SK-N-SH (cell line): Measurements from ENCODE around the gene PDE11A.

ENCODE experiments used
- ELF1 ChIP-seq: IDR thresholded peaks from 2 replicates; pipeline ENCODE4 v1.4.0; 2012
- JUND ChIP-seq: IDR thresholded peaks from 2 replicates; pipeline ENCODE4 v1.4.0; 2012
- MEF2A ChIP-seq: IDR thresholded peaks from 2 replicates; pipeline ENCODE4 v1.4.0; 2012; ENCODE audit warnings: low read depth, borderline replicate concordance
- POLR2AphosphoS5 ChIP-seq: IDR thresholded peaks from 2 replicates; pipeline ENCODE4 v1.6.1; 2012; ENCODE audit warnings: low read depth, low read length
- SIN3A ChIP-seq: IDR thresholded peaks from 2 replicates; pipeline ENCODE4 v1.6.1; 2012; ENCODE audit warnings: low read depth, mild to moderate bottlenecking, low read length, moderate library complexity, borderline replicate concordance
- YY1 ChIP-seq: IDR thresholded peaks from 2 replicates; pipeline ENCODE4 v1.4.0; 2012; ENCODE audit warnings: low read depth, mild to moderate bottlenecking
- TF ChIP-seq, protein P1 (sequence below): IDR thresholded peaks from 2 replicates; pipeline ENCODE4; 2012
- TF ChIP-seq, protein P2 (sequence below): fragments of 200-600 bp; sonication (generic); IDR thresholded peaks from 2 replicates; pipeline ENCODE4 v1.6.1; 2017; ENCODE audit warnings: antibody characterized with exemption, mild to moderate bottlenecking, moderate library complexity
- TF ChIP-seq, protein P3 (sequence below): fragments of 150-350 bp; IDR thresholded peaks from 2 replicates; pipeline ENCODE4 v1.6.1; 2016; ENCODE audit warnings: mild to moderate bottlenecking, low read depth, low read length

DNA sequence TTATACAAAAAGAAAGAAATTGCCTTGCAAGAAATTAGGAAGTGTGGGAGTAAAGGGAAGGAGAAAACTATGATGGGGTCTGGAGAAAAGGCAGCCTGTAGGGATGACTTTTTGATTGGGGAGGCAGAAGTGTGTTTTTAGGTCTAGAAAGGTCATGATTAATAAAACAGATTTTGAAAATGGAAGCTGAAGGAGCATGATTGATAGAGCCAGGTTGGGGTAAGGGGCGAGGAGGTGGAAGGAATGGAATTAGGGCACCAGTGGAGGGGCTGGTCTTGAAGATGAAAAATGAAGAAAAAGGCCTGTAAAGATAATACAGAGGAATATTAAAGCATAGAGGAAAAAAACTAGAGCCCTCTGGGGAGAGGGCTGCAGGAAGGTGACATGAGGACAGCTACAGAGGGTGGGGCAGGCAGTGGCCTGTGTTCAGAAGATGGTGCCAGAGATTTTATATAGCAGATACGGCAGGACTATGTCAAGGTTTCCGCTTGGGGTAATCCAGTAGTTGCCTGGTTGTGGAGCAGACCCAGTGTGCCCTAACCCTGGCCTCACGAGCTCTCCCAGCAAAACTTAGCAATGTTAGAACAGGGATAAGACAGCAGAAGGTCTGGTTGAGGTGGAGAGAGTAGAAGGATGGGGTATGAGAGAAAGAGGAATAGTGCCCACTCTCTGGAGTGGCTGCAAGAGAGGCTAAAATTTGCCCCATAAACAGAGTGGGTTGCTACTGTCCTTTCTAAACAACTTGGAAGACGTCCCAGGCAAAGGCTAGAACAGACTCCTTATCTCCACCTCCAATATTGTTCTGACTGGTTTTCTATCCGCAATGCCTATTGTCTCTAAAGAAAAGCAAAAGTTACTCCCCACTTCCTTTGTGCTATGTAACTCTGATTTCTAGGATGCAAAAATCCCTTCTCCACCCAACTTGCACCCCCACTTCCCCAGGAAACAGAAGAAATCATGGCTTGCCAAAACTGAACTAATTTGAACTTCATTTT, 392.7 kb downstream of the PDE11A start:
- no peak for TF ChIP-seq ELF1
- no peak for TF ChIP-seq JUND
- TF ChIP-seq, protein P1, sequence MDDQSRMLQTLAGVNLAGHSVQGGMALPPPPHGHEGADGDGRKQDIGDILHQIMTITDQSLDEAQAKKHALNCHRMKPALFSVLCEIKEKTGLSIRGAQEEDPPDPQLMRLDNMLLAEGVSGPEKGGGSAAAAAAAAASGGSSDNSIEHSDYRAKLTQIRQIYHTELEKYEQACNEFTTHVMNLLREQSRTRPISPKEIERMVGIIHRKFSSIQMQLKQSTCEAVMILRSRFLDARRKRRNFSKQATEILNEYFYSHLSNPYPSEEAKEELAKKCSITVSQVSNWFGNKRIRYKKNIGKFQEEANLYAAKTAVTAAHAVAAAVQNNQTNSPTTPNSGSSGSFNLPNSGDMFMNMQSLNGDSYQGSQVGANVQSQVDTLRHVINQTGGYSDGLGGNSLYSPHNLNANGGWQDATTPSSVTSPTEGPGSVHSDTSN: no peak
- TF ChIP-seq, protein P2, sequence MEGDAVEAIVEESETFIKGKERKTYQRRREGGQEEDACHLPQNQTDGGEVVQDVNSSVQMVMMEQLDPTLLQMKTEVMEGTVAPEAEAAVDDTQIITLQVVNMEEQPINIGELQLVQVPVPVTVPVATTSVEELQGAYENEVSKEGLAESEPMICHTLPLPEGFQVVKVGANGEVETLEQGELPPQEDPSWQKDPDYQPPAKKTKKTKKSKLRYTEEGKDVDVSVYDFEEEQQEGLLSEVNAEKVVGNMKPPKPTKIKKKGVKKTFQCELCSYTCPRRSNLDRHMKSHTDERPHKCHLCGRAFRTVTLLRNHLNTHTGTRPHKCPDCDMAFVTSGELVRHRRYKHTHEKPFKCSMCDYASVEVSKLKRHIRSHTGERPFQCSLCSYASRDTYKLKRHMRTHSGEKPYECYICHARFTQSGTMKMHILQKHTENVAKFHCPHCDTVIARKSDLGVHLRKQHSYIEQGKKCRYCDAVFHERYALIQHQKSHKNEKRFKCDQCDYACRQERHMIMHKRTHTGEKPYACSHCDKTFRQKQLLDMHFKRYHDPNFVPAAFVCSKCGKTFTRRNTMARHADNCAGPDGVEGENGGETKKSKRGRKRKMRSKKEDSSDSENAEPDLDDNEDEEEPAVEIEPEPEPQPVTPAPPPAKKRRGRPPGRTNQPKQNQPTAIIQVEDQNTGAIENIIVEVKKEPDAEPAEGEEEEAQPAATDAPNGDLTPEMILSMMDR: no peak
- TF ChIP-seq SIN3A: no peak
- TF ChIP-seq POLR2AphosphoS5: no peak
- TF ChIP-seq, protein P3, sequence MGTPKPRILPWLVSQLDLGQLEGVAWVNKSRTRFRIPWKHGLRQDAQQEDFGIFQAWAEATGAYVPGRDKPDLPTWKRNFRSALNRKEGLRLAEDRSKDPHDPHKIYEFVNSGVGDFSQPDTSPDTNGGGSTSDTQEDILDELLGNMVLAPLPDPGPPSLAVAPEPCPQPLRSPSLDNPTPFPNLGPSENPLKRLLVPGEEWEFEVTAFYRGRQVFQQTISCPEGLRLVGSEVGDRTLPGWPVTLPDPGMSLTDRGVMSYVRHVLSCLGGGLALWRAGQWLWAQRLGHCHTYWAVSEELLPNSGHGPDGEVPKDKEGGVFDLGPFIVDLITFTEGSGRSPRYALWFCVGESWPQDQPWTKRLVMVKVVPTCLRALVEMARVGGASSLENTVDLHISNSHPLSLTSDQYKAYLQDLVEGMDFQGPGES: no peak
- no peak for TF ChIP-seq YY1
- TF ChIP-seq MEF2A: no peak
